GM21367 (cell line): Measurements from ENCODE around the gene SDF4.

Experiments used
- ATAC-seq: cut with Tn5 transposase; IDR thresholded peaks from one replicate; pipeline ENCODE4 v1.9.1; 2021; ENCODE audit not compliant: unreplicated experiment

The SDF4 gene

GRCh38 chr1:1215080-1215676, 16.6 kb downstream of the SDF4 start:
- ATAC-seq: no peak

GRCh38 chr1:1213345-1214265, 18.2 kb downstream of the SDF4 start, which contains the start of gene TNFRSF4:
Gene TNFRSF4 (minus strand): TSS chr1:1214153. CDS start chr1:1214127, 26 bp downstream.
- ATAC-seq: no peak

GRCh38 chr1:1212780-1213344, 18.9 kb downstream of the SDF4 start:
- ATAC-seq: no peak

GRCh38 chr1:1211541-1212441, 20.0 kb downstream of the SDF4 start:
- no peak for ATAC-seq

GRCh38 chr1:1210726-1211540, 20.9 kb downstream of the SDF4 start:
- ATAC-seq: no peak

GRCh38 chr1:1208713-1209433, 22.9 kb downstream of the SDF4 start:
- ATAC-seq: no peak

- ATAC-seq: no peak
Measured at GRCh38 chr1:1207571-1207892, 24.3 kb downstream of the SDF4 start.

GRCh38 chr1:1206966-1207531, 24.8 kb downstream of the SDF4 start:
- ATAC-seq: no peak

- no peak for ATAC-seq
Measured at GRCh38 chr1:1206376-1206965, 25.3 kb downstream of the SDF4 start, which contains the start of gene TNFRSF18. Gene TNFRSF18 (minus strand): TSS chr1:1206592. CDS start chr1:1206571, 21 bp downstream.

GRCh38 chr1:1205769-1206375, 25.9 kb downstream of the SDF4 start:
- no peak for ATAC-seq

GRCh38 chr1:1204998-1205768, 26.6 kb downstream of the SDF4 start:
- ATAC-seq: no peak

- no peak for ATAC-seq
Measured at GRCh38 chr1:1204425-1204920, 27.3 kb downstream of the SDF4 start.

GRCh38 chr1:1203561-1204424, 28.0 kb downstream of the SDF4 start:
- no peak for ATAC-seq

GRCh38 chr1:1202831-1203560, 28.8 kb downstream of the SDF4 start:
- no peak for ATAC-seq

GRCh38 chr1:1200876-1201810, 30.7 kb downstream of the SDF4 start:
- peak; percentile 40 for ATAC-seq
